Measurements from ENCODE around the gene UBE3C. TPM values are rescaled to one million over a fixed set of nuclear protein-coding genes. Genes with fewer than 3 reads are reported as not detected.

Gene UBE3C
- total and polyA plus RNA-seq, 9 of the 15 experiments (the other 6 are each of a cell fraction or from before 2014, with no cell fraction given): 9.6 to 91.7 (median 75.4) TPM

DNA sequence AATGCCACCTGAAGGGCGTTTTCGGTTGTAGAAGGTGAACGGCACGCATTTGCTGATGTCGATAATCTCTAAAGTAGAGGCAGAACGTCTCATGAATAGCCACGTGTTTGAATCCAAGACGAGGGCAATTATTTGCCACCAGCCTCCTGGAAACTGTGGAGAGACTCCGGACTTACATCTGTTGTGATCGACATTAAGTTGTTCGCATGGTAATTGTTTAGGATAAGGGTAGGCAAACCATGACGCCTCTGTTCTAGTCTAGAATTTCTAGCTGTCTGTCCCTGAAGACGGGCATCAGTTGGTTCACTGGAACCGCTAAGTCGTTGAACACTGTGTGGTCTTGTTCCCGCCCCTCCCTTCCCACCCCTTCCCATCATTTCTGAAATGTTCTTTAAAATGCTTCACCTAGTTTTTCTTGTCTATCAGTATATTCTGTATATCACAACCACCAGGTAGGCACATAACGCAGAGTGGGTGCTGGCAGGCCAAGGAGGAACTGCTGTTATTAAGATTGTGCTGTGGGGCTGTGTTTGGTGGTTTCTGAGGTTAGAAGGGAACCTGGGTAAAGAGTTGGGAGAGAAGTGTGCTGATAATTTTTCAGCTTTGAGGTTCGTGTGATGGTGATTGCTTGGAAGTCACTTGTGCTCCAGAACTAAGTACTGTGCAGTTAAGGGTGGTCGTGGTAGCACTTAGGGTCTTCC lies 1.2 kb downstream of the UBE3C start (continued):
- peak; percentile 34 for TF ChIP-seq ZNF592 (IDR thresholded peaks at IDR 0.05)
- TF ChIP-seq POU5F1 (IDR thresholded peaks at IDR 0.05; ENCODE audit: borderline replicate concordance, low read depth, low read length, partially characterized antibody): no peak
- TF ChIP-seq PHTF2 (CRISPR knock-in tag; IDR thresholded peaks at IDR 0.05): no peak
- no peak for TF ChIP-seq PHF8 (IDR thresholded peaks at IDR 0.05; ENCODE audit: borderline replicate concordance, low read length)
- TF ChIP-seq PRMT5 (CRISPR knock-in tag; IDR thresholded peaks at IDR 0.05): no peak
- TF ChIP-seq SMC3 (conservative IDR thresholded peaks at IDR 0.05; ENCODE audit: insufficient read depth, low read depth, low read length): no peak
- TF ChIP-seq NUFIP1 (IDR thresholded peaks at IDR 0.05; ENCODE audit: partially characterized antibody): no peak
- TF ChIP-seq, protein P1, sequence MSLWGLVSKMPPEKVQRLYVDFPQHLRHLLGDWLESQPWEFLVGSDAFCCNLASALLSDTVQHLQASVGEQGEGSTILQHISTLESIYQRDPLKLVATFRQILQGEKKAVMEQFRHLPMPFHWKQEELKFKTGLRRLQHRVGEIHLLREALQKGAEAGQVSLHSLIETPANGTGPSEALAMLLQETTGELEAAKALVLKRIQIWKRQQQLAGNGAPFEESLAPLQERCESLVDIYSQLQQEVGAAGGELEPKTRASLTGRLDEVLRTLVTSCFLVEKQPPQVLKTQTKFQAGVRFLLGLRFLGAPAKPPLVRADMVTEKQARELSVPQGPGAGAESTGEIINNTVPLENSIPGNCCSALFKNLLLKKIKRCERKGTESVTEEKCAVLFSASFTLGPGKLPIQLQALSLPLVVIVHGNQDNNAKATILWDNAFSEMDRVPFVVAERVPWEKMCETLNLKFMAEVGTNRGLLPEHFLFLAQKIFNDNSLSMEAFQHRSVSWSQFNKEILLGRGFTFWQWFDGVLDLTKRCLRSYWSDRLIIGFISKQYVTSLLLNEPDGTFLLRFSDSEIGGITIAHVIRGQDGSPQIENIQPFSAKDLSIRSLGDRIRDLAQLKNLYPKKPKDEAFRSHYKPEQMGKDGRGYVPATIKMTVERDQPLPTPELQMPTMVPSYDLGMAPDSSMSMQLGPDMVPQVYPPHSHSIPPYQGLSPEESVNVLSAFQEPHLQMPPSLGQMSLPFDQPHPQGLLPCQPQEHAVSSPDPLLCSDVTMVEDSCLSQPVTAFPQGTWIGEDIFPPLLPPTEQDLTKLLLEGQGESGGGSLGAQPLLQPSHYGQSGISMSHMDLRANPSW (CRISPR knock-in tag; IDR thresholded peaks at IDR 0.05): no peak
- no peak for TF ChIP-seq UBTF (IDR thresholded peaks at IDR 0.05; ENCODE audit: borderline replicate concordance in 1 of 2, low read depth in 2 of 2, low read length in 2 of 2)
- TF ChIP-seq ZBTB9 (CRISPR knock-in tag; IDR thresholded peaks at IDR 0.05): no peak
- TF ChIP-seq SMARCA5 (IDR thresholded peaks at IDR 0.05): no peak
- TF ChIP-seq PHB (CRISPR knock-in tag; IDR thresholded peaks at IDR 0.05): no peak
- 0 out of 2 replicates have a peak, but pooled peaks have one; percentile 24 for TF ChIP-seq ZNF316 (IDR thresholded peaks at IDR 0.05)
- TF ChIP-seq RHOXF2B (CRISPR knock-in tag; conservative IDR thresholded peaks at IDR 0.05): no peak
- no peak for TF ChIP-seq CC2D1A (IDR thresholded peaks at IDR 0.05)
- TF ChIP-seq IFI16 (CRISPR knock-in tag; IDR thresholded peaks at IDR 0.05): no peak
- no peak for TF ChIP-seq ZNF124 (CRISPR knock-in tag; IDR thresholded peaks at IDR 0.05)
- TF ChIP-seq ZNF41 (CRISPR knock-in tag; conservative IDR thresholded peaks at IDR 0.05): no peak
- no peak for TF ChIP-seq ZNF444 (CRISPR knock-in tag; IDR thresholded peaks at IDR 0.05)

All from K562 (cell line).